NCI-H748 (cell line): ENCODE results near the gene BOD1L1.

Experiments used
- DNase-seq: peaks from one replicate; lab custom pipeline; 2025; ENCODE audit not compliant: unreplicated experiment; lab: John Stamatoyannopoulos, UW

The BOD1L1 gene

DNA sequence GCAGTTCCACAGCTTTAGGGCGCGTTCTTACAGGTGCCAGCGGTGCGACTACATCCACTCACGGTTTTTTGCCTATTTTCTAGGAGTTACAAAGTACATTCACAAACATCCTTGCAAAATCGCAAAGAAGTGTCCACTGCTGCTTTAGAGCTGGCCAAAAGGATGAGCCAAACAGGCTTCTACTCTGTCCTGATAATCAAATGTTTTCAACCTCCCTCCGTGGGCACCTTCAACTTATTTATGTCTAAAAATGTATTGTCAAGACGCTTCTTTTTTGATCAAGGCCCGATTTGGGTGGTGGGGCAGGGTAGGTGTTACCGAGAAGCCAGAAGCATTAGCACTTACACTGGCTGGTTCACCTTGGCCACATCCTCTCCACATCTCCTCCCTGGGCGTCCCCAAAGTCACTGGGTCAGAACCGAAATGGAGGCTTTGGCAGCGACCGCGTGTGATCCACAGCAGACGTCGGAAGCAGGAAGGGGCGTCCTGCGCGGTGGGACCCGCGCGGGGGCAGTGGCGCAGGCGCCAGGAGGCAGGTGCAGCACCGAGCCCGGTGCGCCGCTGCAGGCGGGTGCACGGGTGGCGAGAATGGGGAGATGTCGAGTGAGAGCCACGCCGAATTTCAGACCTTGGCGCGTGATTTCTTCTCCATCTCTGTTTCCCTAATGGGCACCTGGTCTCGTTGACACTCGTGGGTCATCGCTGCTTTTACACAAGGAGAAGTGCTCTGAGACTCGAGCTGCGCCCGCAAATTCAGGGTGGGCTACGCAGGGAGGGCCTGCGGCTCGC is 100.1 kb downstream of the BOD1L1 start:
- DNase-seq, result peak; percentile 36

DNA sequence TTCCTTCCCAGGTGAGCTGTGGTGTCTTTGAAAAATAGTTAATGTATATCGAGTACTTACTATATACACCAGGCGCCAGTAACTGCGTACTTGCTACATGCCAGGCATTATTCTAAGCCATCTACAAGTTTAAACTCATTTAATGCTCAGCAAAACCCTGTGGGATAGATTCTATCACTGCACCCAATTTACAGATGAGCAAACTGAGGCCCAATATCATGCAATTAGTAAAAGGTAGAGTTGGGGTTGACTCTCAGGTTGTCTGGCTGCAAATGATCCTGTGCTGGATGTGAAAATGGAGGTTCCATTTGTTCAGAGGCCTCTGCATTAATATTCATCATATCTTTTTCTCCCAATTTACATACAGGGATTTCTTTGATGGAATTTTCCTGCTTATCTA is 100.9 kb downstream of the BOD1L1 start:
- DNase-seq, result no peak

- DNase-seq, result no peak
Measured at GRCh38 chr4:13525606-13526281, 101.8 kb downstream of the BOD1L1 start.

DNA sequence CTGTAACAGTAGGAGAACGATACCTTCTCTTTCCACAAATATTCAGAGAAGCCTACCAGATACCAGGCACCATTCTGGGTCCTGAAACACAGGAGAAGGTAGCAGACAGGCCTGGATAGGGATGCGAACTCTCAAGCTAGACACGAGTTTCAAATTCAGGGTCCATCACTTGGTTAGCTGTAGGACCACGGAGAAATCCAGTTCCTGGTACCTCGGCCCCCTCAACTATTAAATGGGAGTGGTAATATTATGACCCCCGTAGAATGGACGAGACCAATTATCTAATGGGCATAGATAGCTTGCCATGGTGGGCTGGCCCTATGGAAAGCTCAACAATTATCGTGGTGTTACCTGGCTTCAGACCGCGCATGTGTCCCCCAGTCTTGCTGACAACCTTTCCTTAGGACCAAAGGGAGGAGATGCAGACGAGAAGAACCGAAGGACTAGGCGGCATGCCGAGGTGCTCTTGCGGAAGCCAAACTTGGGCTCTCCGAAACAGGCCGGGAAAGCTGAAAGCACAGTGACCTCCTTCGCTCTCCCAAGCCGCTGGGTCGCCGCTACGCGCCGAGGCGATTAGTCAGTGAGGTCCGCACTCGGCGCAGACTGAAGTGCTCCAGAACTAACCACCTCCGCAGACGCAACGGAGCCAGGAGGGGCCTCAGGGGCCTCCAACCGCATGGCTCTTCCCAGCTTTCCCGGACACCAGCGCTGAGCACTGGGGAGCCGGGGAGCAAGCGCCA is 102.9 kb downstream of the BOD1L1 start:
- no peak for DNase-seq

GRCh38 chr4:13523591-13524503 is 103.7 kb downstream of the BOD1L1 start:
- no peak for DNase-seq

DNA sequence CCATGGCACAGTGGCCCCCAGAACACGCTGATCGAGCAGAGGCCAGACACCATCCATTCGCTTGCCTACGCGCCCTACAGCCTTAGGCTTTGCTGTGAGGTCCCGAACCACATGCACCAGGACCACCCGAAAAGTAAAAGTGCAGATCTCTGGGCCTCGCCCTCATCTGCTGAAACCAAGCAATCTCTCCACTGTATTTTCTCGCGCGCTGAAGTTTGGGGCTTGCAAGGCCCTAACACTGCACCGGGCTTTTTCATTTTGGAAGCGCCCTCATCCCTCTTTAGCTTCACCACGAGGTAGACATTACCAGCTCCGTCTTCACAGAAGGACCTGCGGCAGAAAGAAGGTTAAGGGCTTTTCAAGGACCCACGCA is 104.4 kb downstream of the BOD1L1 start:
- no peak for DNase-seq

DNA sequence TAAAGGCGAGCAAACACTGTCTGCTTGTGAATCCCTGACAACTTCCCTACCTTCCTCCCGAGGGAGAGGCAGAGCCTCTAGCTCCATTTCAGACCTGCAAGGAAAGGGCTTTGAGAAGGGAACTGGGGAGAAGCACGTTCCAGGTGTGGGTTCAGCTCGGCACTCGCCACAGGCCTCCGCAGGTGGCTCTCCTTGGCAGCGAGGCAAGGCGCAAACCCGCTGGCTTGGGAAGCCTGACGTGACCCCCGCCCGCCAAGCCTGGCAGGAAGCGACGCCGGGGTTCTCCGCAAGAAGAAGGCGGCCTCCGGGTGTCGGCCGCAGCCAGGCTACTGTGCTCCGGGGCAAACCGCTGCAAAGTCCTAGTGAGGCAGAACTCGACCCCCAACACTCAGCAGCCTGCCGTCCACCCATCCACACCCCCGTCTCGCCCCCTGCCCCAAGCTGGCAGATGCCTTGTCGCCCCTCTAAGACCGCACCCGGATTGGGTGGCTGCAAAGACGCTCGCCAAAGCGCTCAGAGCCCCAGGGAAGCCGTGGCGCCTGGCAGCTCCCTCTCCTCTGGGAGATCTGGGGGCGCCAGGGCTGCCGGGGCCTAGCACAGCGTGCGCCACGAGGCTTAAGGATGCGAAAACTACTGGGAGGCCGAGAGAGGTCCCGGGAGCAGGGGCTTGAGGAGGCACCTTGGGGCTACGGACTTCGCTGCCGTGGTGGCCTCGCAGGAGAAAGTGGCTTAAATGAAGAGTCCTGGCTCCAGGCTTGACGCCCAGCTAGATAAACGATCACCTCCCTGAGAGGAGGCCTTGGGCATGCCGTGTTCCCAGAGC is 105.0 kb downstream of the BOD1L1 start:
- DNase-seq, result no peak

GRCh38 chr4:13521047-13521446 is 106.5 kb downstream of the BOD1L1 start:
- no peak for DNase-seq
